Endothelial cell of umbilical vein (primary cell): ENCODE results near the gene DGLUCY.

Experiments used
- CTCF ChIP-seq, 2 donors: IDR thresholded peaks; 1 replicate in 1 of 2; 2 replicates in 1 of 2; pipeline ENCODE4 v1.5.1; 2011; ENCODE audit warnings: low read length in 2 of 2, mild to moderate bottlenecking in 2 of 2, moderate library complexity in 2 of 2, control low read depth in 1 of 2, inconsistent platforms in 1 of 2, low read depth in 1 of 2; ENCODE audit not compliant: insufficient read depth in 1 of 2; ENCODE audit errors: extremely low read depth in 1 of 2
- JUN ChIP-seq: IDR thresholded peaks from 2 replicates; pipeline ENCODE4 v1.6.1; 2011; ENCODE audit warnings: borderline replicate concordance, low read depth; ENCODE audit not compliant: insufficient read length, insufficient read depth
- POLR2A ChIP-seq: IDR thresholded peaks from 2 replicates; pipeline ENCODE4 v1.6.1; 2012; ENCODE audit warnings: low read depth, mild to moderate bottlenecking, control low read depth, low read length
- POLR2AphosphoS5 ChIP-seq: IDR thresholded peaks from 2 replicates; pipeline ENCODE4 v1.6.1; 2012; ENCODE audit warnings: low read depth, mild to moderate bottlenecking, control low read depth, low read length, moderate library complexity; ENCODE audit not compliant: insufficient read depth

GRCh38 chr14:91219517-91220389, 105.9 kb downstream of the DGLUCY start:
- TF ChIP-seq CTCF (IDR thresholded peaks at IDR 0.05; ENCODE audit: extremely low read depth in 1 of 2, insufficient read depth in 1 of 2, low read depth in 1 of 2, low read length in 2 of 2) (no peak), POLR2A (no peak), POLR2AphosphoS5 (no peak), JUN (no peak)
